ENCODE results near the gene PDZD2.

PDZD2 gene

GRCh38 chr5:31981361-31981945 is 342.5 kb downstream of the PDZD2 start:
- no peak for DNase-seq (ENCODE audit: low read depth)

DNA sequence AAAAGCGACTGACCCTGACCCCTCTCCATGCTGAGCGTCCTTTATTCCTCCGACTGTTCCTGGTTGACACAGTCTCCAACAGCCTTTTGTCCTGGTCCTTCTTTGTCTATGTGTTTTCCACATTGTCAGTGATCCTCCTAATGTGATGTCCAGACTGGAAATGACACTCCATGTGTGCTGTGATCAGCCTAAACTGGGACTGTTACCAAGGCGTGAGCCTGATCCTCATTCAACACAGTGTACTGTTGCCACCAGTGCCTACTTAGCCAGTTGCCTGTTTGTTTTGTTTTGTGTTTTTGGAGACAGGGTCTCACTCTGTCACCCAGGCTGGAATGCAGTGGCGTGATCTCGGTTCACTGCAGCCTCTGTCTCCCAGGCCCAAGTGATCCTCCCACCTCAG is 343.1 kb downstream of the PDZD2 start:
- DNase-seq (ENCODE audit: low read depth): no peak

GRCh38 chr5:31982621-31983020 is 343.7 kb downstream of the PDZD2 start:
- DNase-seq (ENCODE audit: low read depth): no peak

DNA sequence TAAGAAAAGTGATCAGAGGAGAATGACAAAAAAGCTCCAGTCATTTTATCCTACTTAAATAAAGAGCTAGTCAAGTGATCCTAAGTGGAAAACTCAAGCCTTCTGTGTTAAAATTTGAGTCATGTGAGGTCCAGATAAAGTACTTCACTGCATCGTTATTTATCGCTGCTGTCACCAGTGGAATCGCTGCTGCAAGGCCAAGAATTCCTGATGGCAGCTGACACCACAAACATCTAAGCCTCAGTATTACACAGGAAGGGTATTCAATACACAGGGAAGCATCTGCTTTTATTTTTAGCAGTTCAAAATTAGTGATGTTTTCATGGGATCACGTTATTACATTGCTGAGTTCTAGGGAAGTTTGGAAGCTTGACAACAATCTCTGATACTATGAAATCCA is 344.9 kb downstream of the PDZD2 start:
- no peak for DNase-seq (ENCODE audit: low read depth)

DNA sequence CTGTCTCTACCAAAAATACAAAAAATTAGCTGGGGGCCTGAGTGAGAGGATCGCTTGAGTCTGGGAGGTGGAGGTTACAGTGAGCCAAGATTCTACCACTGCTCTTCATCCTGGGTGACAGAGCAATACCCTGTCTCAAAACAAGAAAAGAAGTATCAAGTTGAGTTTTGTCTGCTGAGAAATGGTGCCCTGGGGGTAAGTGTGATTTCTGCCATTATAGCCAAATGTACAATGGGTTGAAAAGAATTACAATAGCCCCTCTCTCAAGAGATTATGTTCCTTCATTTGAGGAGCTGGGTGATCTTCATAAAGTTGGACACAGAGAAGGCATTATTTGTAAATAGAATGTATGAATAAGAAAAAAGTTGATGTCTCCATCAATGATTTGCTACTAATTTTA is 345.8 kb downstream of the PDZD2 start:
- DNase-seq (ENCODE audit: low read depth): no peak

- no peak for DNase-seq (ENCODE audit: low read depth)
These were observed 347.2 kb downstream of the PDZD2 start for GRCh38 chr5:31986101-31986500.

- DNase-seq (ENCODE audit: low read depth): no peak
These were observed 349.2 kb downstream of the PDZD2 start for GRCh38 chr5:31987985-31988710.

DNA sequence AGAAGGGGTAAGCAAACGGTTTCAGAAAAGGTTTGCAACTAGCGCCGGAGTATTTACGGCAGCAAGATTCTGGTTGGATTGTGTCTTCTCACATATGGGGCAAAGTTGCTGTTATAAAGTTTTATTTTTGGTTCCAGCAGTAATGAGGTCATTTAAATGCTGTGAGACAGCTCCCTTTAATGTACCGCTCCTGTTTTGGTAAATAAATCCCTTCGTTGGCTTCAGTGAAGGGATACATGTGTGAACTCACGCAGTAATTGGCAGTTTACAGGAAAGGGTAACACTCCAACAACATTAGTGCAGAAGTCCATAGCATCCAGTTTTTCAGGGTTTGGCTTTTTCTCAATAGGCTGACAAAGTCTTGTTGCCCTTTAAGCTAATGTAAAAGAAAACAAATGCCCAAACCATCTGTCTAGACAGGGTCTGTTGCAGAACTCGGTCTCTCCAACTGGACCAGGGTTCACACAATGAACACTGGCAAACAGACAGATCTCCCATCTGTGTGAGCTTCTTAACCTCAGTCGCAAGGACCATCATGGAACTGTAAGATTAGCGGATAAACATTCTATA is 351.2 kb downstream of the PDZD2 start:
- DNase-seq (ENCODE audit: low read depth): no peak

DNA sequence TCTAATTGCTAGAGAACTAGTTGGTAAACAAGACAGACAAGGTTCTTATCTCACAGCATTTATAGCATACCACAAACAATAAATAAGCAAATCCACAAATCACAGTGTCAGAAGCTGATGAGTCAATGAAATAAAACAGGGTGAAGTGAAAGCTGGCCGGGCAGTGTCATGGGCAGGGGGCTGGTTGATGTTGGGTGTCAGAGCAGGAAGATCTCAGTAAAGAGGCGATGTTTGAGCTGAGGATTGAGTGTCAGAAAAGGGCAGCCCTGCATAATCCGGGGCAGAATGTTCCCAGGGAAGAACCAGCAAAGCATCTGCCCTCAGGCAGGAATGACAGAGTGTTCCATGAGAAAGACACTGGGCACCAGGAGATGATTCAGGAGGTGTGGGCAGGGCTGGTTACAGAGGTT is 351.8 kb downstream of the PDZD2 start:
- DNase-seq (ENCODE audit: low read depth): no peak

DNA sequence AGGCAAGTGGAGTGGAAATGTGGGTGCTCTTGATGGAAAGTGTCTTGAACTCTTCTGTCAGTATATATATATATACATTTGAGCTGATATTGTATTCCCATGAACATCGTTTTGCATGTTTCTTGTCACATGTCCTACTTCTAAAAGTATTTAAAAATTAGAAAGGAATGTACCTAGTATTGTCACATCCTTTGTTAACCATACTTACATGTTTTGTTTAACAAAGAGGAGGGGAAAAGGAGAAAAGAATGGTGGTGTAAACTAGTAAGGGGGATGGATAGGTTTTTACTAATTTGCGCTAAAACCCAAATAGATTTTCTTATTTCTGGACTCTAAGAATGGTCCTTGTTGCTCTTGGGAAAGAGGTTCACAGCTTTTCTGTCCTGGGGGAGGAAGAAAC is 353.4 kb downstream of the PDZD2 start:
- DNase-seq (ENCODE audit: low read depth): no peak

DNA sequence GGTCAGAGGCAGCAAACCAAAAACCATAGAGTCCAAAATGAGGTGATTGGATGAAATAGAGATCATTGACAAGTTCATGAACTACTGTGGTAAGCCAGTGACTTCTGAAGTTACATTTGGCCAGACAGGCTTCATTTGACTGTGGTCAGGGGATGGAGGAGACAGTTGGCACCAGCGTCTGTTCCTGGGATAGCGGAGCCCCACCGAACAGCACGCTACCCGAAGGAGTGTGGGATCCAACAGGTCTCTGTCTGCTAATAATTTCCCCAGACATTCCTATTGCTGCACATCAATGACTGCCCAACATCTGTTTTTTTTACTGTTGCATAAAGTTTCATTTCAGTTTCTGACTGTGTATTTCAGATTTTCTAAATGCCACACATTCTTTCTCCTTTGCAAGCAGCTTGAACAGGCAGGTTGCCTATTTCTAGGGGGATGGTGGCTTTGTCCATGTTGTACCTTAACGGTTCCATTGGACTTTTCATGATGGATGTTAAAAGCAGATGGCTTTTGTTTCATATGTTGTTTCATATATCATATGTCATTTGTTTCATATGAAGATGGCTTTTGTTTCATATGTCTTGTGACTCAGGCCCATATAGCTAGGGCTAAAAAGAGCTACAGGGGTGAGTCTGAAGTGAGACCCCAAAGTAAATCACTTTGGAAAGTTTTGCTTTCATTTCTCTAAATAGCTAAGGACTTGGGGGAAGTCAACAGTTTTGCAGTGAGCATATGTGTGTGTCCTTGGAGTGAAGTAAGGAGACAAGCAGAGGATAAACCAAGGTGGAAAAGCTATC is 354.4 kb downstream of the PDZD2 start:
- DNase-seq (ENCODE audit: low read depth): no peak

GRCh38 chr5:31995006-31995405 is 356.1 kb downstream of the PDZD2 start:
- no peak for DNase-seq (ENCODE audit: low read depth)

DNA sequence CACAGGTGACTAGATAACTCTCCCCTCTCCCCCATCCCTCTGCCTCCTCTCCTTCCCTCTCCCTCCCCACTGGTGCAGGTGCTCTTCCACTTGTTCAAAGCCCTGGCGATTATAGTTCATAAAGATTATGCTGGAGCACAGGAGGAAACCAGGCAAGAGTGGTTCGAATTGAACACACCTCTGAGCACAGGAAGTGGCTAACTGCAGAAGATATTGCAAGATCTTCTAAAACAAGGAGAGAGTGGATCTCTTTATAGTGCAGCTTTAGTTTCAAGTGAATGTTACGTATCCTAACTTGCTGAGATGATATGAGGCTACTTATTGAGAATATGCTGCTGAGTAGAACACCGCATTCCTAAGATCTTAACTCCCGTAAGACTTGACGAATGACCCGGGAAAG is 356.8 kb downstream of the PDZD2 start:
- no peak for DNase-seq (ENCODE audit: low read depth)

GRCh38 chr5:31996909-31997308 is 358.0 kb downstream of the PDZD2 start:
- DNase-seq (ENCODE audit: low read depth): no peak

DNA sequence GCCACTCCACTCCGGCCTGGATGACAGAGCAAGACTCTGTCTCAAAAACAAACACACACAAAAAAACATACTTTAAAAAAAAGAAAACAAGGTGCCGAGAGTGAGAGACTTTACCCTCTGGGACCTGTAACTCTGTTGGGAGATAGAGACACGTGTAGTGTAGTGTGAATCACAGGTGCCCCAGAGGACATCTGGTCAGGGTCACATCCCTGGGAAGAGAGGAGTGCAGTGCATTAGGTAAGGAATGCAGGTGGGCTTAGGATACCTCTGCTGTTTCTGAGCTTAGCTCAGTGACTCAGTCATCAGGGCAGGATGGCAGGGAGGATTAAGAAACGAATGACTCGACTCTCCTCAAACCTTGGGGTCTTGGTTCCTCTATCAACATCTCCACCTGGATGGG is 360.5 kb downstream of the PDZD2 start:
- no peak for DNase-seq (ENCODE audit: low read depth)

DNA sequence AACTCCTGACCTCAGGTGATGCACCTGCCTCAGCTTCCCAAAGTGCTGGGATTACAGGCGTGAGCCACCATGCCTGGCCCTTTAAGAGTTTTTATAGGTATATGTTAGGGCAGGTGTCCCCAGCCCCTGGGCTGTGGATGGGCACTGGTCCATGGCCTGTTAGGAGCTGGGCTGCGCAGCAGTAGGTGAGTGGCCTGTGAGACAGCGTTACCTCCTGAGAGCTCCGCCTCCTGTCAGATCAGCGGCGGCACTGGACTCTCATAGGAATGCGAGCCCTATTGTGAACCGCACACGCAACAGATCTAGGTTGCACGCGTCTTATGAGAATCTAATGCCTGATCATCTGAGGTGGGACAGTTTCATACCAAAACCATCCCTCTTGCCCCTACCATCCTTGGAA is 361.8 kb downstream of the PDZD2 start:
- no peak for DNase-seq (ENCODE audit: low read depth)

GRCh38 chr5:32001284-32001683 is 362.4 kb downstream of the PDZD2 start:
- DNase-seq (ENCODE audit: low read depth): no peak

DNA sequence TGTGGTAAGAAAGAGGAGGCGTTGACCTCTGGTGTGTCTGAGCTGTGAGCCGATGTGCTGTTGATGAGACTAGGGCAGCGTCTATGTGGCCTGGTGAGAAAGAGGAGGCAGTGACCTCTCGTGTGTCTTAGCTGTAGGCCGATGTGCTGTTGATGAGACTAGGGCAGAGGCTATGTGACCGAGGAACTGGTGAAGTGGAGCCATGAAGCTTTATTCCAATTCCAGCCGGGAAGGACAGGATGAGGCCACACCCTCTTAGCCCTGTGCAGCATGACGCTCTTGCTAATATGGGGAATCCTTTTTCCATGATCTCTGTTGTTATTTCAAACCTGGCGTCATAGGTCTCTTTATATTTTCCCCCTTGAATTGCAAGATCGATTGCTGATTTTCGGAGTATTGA is 362.8 kb downstream of the PDZD2 start:
- DNase-seq (ENCODE audit: low read depth): no peak

DNA sequence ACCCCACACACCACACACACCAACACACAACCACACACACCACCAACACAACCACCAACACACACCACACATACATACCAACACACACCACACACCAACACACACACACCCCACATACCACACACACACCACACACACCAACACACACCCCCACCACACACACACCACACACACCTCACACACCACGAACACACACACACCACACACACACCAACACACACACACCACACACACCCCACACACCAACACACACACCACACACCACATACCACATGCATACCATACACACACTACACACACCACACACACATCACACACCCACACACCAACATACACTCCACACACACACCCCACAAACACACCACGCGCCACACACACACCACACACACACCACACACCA is 363.8 kb downstream of the PDZD2 start:
- no peak for DNase-seq (ENCODE audit: low read depth)

DNA sequence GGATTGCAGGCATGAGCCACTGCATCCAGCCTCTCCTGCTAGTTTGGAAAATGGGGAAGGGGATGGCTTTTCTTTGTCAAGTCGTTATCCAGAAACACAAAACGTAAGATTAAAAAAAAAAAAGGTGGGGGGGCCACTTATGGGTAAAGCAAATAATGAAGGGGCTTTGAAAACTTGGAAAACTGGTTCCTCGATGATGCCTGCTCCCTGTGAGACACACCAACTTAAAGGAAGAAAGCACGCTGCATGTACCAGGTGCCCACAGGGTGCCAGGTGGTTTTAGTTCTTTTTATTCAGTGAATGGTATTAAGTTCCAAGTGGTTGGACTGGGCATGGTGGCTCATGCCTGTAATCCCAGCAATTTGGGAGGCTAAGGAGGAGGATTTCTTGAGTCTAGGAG is 365.1 kb downstream of the PDZD2 start:
- DNase-seq (ENCODE audit: low read depth): no peak

DNA sequence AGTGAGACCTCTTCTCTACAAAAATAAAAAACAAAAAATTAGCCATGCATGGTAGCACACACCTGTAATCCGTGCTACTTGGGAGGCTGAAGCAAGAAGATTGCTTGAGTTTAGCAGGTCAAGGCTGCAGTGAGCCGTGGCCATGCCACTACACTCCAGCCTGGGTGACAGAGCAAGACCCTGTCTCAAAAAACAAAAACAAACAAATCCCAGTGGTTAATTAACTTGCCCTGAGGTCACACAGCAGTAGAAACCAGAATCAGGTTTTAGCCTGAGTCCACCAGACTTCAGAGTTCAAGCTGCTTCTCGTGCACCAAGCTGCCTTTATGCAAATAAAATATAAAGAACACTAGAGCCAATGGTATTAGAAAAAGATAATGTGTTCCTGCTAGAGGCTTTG is 365.5 kb downstream of the PDZD2 start:
- DNase-seq (ENCODE audit: low read depth): no peak

GRCh38 chr5:32008746-32009145 is 369.8 kb downstream of the PDZD2 start:
- no peak for DNase-seq (ENCODE audit: low read depth)

DNA sequence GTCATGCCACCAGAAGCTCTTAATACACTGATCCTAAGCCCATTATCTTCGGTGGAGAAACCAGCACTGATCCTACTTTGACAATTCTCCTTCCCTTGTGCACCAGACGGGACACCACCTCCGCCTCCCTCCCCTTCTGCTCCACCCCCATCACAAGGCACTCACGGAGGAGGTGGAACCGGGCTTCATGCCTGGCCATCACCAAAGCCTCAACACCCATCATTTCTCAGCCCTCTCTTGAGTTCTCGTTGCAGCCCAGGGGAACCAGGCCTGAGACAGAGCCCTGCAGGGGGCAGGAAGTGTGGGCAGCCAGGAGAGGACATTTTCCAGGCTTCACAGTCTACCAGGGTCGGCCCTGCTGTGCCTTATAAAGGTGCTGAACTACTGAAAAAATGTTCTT is 374.7 kb downstream of the PDZD2 start:
- no peak for DNase-seq (ENCODE audit: low read depth)

All from T-helper 22 cell (primary cell).